Activated T-helper 1 cell treated with Interleukin-2 at 50 U/mL for 16 hours (primary cell): ENCODE data around the gene C3.
A peak's percentile ranks its signal among the peaks of the same experiment; 100 is the strongest.
"Not testable (repeated sequence)": the region's sequence is repeated elsewhere in the genome, so short reads cannot be mapped to it uniquely, and the experiment has no call there.

ENCODE experiments used
- DNase-seq: peaks from one replicate; pipeline ENCODE4 v3.0.0-alpha.2; 2020; ENCODE audit warnings: low read depth

The C3 gene

GRCh38 chr19:6720369-6721137, at the start of gene C3:
Gene C3 (minus strand): TSS chr19:6720650. CDS start chr19:6720589, 61 bp downstream.
- no peak for DNase-seq

GRCh38 chr19:6769006-6769619, 48.7 kb upstream of the C3 start:
- no peak for DNase-seq

- no peak for DNase-seq
Observed at GRCh38 chr19:6768236-6768785, 47.9 kb upstream of the C3 start.

- peak; percentile 91 for DNase-seq
Observed at GRCh38 chr19:6767357-6768235, 47.1 kb upstream of the C3 start, which contains the start of gene SH2D3A. Gene SH2D3A (minus strand): TSS chr19:6767435. CDS start chr19:6763748, 3,687 bp downstream.

- no peak for DNase-seq
Observed at GRCh38 chr19:6767081-6767356, 46.6 kb upstream of the C3 start.

- DNase-seq = no peak
Observed at GRCh38 chr19:6766357-6767080, 46.1 kb upstream of the C3 start.

- no peak for DNase-seq
Observed at GRCh38 chr19:6765738-6766356, 45.4 kb upstream of the C3 start.

GRCh38 chr19:6762253-6762797, 41.9 kb upstream of the C3 start:
- DNase-seq = not testable (repeated sequence)

- DNase-seq = no peak
Observed at GRCh38 chr19:6761053-6761676, 40.7 kb upstream of the C3 start.

GRCh38 chr19:6760606-6761005, 40.2 kb upstream of the C3 start:
- no peak for DNase-seq

- no peak for DNase-seq
Observed at GRCh38 chr19:6754653-6755463, 34.4 kb upstream of the C3 start.

- no peak for DNase-seq
Observed at GRCh38 chr19:6754136-6754535, 33.7 kb upstream of the C3 start.

- DNase-seq = peak; percentile 55
Observed at GRCh38 chr19:6753178-6754031, 33.0 kb upstream of the C3 start.

- no peak for DNase-seq
Observed at GRCh38 chr19:6752256-6753177, 32.1 kb upstream of the C3 start.

GRCh38 chr19:6751189-6751588, 30.7 kb upstream of the C3 start:
- DNase-seq = no peak

GRCh38 chr19:6750062-6750461, 29.6 kb upstream of the C3 start:
- no peak for DNase-seq

GRCh38 chr19:6748543-6748942, 28.1 kb upstream of the C3 start:
- not testable (repeated sequence) for DNase-seq

GRCh38 chr19:6745965-6746364, 25.5 kb upstream of the C3 start:
- no peak for DNase-seq
